Measurements from ENCODE around the gene SEMA4D.

DNA sequence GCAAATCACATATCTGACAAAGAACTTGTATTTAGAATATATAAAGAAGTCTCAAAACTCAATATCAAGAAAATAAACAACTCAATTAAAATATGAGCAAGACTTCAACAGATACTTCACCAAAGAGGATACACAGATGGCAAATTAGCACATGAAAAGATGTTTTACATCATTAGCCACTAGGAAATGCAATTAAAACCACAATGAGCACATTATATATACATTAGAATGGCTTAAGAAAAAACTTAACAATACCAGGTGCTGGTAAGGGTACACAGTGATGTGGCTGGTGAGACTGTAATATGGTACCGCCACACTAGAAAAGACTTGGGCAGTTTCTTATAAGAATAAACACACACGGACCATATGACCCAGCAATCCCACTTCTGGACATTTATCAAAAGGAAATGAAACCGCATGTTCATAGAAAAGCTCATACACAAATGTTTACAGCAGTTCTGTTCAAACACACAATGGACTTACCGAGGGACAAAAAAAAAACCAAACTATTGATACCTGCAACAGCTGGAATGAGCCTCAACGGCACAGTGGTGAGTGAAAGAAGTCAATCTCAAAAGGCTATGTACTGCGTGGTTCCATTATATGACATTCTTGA lies 27.6 kb downstream of the SEMA4D start:
- TF ChIP-seq, protein P1, sequence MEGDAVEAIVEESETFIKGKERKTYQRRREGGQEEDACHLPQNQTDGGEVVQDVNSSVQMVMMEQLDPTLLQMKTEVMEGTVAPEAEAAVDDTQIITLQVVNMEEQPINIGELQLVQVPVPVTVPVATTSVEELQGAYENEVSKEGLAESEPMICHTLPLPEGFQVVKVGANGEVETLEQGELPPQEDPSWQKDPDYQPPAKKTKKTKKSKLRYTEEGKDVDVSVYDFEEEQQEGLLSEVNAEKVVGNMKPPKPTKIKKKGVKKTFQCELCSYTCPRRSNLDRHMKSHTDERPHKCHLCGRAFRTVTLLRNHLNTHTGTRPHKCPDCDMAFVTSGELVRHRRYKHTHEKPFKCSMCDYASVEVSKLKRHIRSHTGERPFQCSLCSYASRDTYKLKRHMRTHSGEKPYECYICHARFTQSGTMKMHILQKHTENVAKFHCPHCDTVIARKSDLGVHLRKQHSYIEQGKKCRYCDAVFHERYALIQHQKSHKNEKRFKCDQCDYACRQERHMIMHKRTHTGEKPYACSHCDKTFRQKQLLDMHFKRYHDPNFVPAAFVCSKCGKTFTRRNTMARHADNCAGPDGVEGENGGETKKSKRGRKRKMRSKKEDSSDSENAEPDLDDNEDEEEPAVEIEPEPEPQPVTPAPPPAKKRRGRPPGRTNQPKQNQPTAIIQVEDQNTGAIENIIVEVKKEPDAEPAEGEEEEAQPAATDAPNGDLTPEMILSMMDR (conservative IDR thresholded peaks at IDR 0.05; ENCODE audit: low read depth, low read length): no peak
- TF ChIP-seq EZH2phosphoT487 (IDR thresholded peaks at IDR 0.05; ENCODE audit: borderline replicate concordance, low read length): no peak
